Ovary (tissue), 9 donors: ENCODE measurements around the gene SNCAIP. TPM values are rescaled to one million over a fixed set of nuclear protein-coding genes. Genes with fewer than 3 reads are reported as not detected.

ENCODE experiments used
- DNase-seq, 5 donors: peaks; one replicate each; pipeline ENCODE4 v3.0.0-alpha.2; 2019 to 2020
- H3K27ac ChIP-seq, 2 donors: fragments of 200-600 bp; one replicate each; pipeline versions ENCODE4 v1.5.1 to v1.8.0; 2019 to 2022
- H3K27me3 ChIP-seq: fragments of 200-600 bp; one replicate; pipeline ENCODE4 v1.8.0; 2022
- H3K36me3 ChIP-seq: fragments of 200-600 bp; sonication (generic); one replicate; pipeline ENCODE4 v1.5.1; 2019
- H3K4me1 ChIP-seq: one replicate; pipeline ENCODE4 v1.8.1; 2013; ENCODE audit warnings: mild to moderate bottlenecking, moderate library complexity; ENCODE audit not compliant: insufficient read depth
- H3K4me3 ChIP-seq: fragments of 200-600 bp; sonication (generic); one replicate; pipeline ENCODE4 v1.5.1; 2017
- H3K9me3 ChIP-seq, 2 donors: fragments of 200-600 bp in 1 of 2; sonication (generic) in 1 of 2; one replicate each; pipeline versions ENCODE4 v1.5.1 to v1.8.1; 2013 to 2019; ENCODE audit warnings: mild to moderate bottlenecking in 1 of 2, moderate library complexity in 1 of 2
- CTCF ChIP-seq, 3 donors: fragments of 450-650 bp in 2 of 3; fragments of 200-600 bp in 1 of 3; IDR thresholded peaks; one replicate each; pipeline versions ENCODE4 v1.5.1 to v1.8.0; 2016 to 2022; ENCODE audit warnings: antibody characterized with exemption in 3 of 3, mild to moderate bottlenecking in 1 of 3
- EP300 ChIP-seq: sonication (generic); formaldehyde crosslinking; IDR thresholded peaks from one replicate; pipeline ENCODE4 v1.6.1; 2017; ENCODE audit warnings: antibody characterized with exemption
- POLR2A ChIP-seq: fragments of 450-650 bp; IDR thresholded peaks from one replicate; pipeline ENCODE4 v1.6.1; 2017; ENCODE audit warnings: antibody characterized with exemption, mild to moderate bottlenecking, moderate library complexity
- WGBS, 3 donors: extraction: QIAGEN DNeasy Blood & Tissue Kit in 1 of 3; methylation state at CpG; one replicate each; pipeline versions ENCODE4 v1.1.5 to v1.1.7; 2013 to 2017; 5-methylcytosine and 5-hydroxymethylcytosine counted together
- intact Hi-C, 4 donors: fragments of 100-400 bp; cut with DNase I; formaldehyde crosslinking; loops; one replicate each; pipeline versions ENCODE4 v1.11.0 to v1.15.1; 2022 to 2023
- polyA plus RNA-seq, 2 donors: library from polyadenylated mRNA; stranded (reverse); fragments of 200-250 nt in 1 of 2; fragments of 350-450 nt in 1 of 2; fragmentation: Illumina TruSeq in 1 of 2; extraction: RNeasy Lipid Tissue Mini Kit (QIAGEN cat#74804) in 1 of 2; gene quantifications; one replicate each; pipeline ENCODE4 v1.2.3, GENCODE V29; 2013 to 2014
- total RNA-seq, 7 donors: library from RNA; depleted of rRNA in 2 of 7; stranded (reverse); fragments of >200 nt in 2 of 7; fragmentation: NEBNext Ultra II Directional in 3 of 7; extraction: Animal tissue kit (Norgen Biotek cat#: 25700) in 3 of 7; gene quantifications; one replicate each; pipeline versions ENCODE4 v1.1.0 to v1.2.4, GENCODE V29; 2016 to 2023
- donor health status: DM: no; HTN: no; CAD: no; lungs with moderate emphysema.
- donor health status: DM: no; HTN: no; CAD: no.
- donor health status: Bipolar disorder and iron deficiency.
- donor health status: DM: yes; HTN: yes; CAD: no.
- donor health status: DM: no; HTN: no; CAD: no.
- donor health status: DM: yes; HTN: yes; CAD: no.

The SNCAIP gene
- total and polyA plus RNA-seq, 9 donors = 20.4 to 92.5 (median 46.9) TPM

DNA sequence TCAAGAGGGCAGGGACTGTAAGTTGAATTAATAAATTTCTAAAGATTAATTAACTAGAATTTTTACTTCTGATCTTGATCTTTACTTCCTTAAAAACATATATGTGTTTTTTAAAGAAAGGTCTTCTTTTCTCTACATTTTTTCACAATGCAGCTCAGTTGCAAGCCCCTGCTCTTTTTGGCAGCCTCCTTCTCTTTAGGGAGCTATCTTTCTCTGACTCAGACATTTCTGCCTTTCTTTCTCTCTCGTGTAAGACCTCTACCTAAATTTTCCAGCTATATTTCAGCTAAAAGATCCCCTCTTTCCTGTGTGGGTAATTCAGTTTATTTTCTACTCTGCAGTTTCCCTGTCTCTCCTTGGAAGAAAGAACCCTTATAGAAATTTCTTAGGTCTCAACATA, 38.3 kb upstream of the SNCAIP start:
- intact Hi-C loops = no loop called here
- no peaks in the 10 kb centered on the region for H3K9me3 ChIP-seq
- WGBS, 3 donors = 3 to 14% (median 7%) methylated on average over 1 of the region's 1 CpG
- no peaks in the 10 kb centered on the region for H3K36me3 ChIP-seq
- no peak overlapping the region for H3K4me3 ChIP-seq
- no peaks in the 10 kb centered on the region for H3K4me1 ChIP-seq
- H3K27ac ChIP-seq = no peak overlapping the region
- no peaks in the 10 kb centered on the region for H3K27me3 ChIP-seq
- DNase-seq = no peak
- TF ChIP-seq CTCF (IDR thresholded peaks at IDR 0.05) (no peak), POLR2A (no peak), EP300 (no peak)

DNA sequence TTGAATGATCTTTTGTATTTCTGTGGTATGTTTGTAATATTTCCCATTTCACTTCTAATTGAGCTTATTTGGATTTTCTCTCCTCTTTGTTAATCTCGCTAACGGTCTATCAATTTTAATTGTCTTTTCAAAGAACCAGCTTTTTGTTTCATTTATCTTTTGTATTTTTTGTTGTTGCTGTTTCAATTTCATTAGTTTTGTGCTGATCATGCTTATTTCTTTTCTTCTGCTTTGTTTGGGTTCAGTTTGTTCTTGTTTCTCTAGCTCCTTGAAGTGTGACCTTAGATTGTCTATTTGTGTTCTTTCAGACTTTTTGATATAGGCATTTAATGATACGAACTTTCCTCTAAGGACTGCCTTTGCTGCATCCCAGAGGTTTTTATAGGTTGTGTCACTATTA, 28.4 kb upstream of the SNCAIP start:
- Histone ChIP-seq H3K9me3 (no peaks in the 10 kb centered on the region), H3K27ac (no peak overlapping the region), H3K4me3 (no peak overlapping the region), H3K27me3 (no peaks in the 10 kb centered on the region), H3K4me1 (no peaks in the 10 kb centered on the region), H3K36me3 (no peaks in the 10 kb centered on the region)
- WGBS, 3 donors = 93 to 97% (median 96%) methylated on average over 3 of the region's 3 CpGs
- DNase-seq = no peak
- TF ChIP-seq EP300 = no peak
- TF ChIP-seq CTCF (IDR thresholded peaks at IDR 0.05) = no peak
- no peak for TF ChIP-seq POLR2A
- intact Hi-C loops = no loop called here

GRCh38 chr5:122286541-122286940, 25.5 kb upstream of the SNCAIP start:
- Histone ChIP-seq H3K4me3 (no peak overlapping the region), H3K27me3 (no peaks in the 10 kb centered on the region), H3K36me3 (no peaks in the 10 kb centered on the region), H3K9me3 (no peaks in the 10 kb centered on the region), H3K4me1 (peaks cover 4% of the 10 kb centered on the region), H3K27ac (no peak overlapping the region)
- intact Hi-C loops = no loop called here
- no peak for DNase-seq
- 58 to 63% (median 60%) methylated on average over 4 of the region's 4 CpGs for WGBS, 3 donors
- TF ChIP-seq CTCF (IDR thresholded peaks at IDR 0.05) (no peak), EP300 (no peak), POLR2A (no peak)

- Histone ChIP-seq H3K4me1 (peaks cover 6% of the 10 kb centered on the region), H3K27ac (no peak overlapping the region), H3K27me3 (no peaks in the 10 kb centered on the region), H3K9me3 (no peaks in the 10 kb centered on the region), H3K4me3 (no peak overlapping the region), H3K36me3 (no peaks in the 10 kb centered on the region)
- WGBS, 3 donors = 22 to 35% (median 25%) methylated on average over 3 of the region's 3 CpGs
- DNase-seq = no peak
- intact Hi-C loops = no loop called here
- no peak for TF ChIP-seq POLR2A
- TF ChIP-seq CTCF (IDR thresholded peaks at IDR 0.05) = no peak
- TF ChIP-seq EP300 = no peak
Measured at GRCh38 chr5:122287101-122287500, 24.9 kb upstream of the SNCAIP start.
